H9 (cell line): ENCODE results near the gene IGF2BP2. TPM values are rescaled to one million over a fixed set of nuclear protein-coding genes. Genes with fewer than 3 reads are reported as not detected.

Source experiments
- DNase-seq: peaks from one replicate; pipeline ENCODE4 v3.0.0-alpha.2; 2017
- H2AFZ ChIP-seq: one replicate; pipeline ENCODE4 v1.6.1; 2013; ENCODE audit warnings: mild to moderate bottlenecking, low read length, control low read depth, moderate library complexity
- H2AK5ac ChIP-seq: 2 replicates; pipeline ENCODE4 v1.6.1; 2013; ENCODE audit warnings: low read length, control low read depth, mixed read lengths; ENCODE audit not compliant: insufficient read length
- H2BK120ac ChIP-seq: one replicate; pipeline ENCODE4 v1.6.1; 2013; ENCODE audit warnings: low read depth, mild to moderate bottlenecking, low read length, control low read depth, inconsistent platforms; ENCODE audit not compliant: poor library complexity, severe bottlenecking
- H2BK12ac ChIP-seq: 2 replicates; pipeline ENCODE4 v1.6.1; 2013; ENCODE audit warnings: low read length, control low read depth, mixed read lengths, low read depth; ENCODE audit not compliant: insufficient read length
- H2BK15ac ChIP-seq: 2 replicates; pipeline ENCODE4 v1.6.1; 2013; ENCODE audit warnings: low read depth, low read length, control low read depth
- H2BK20ac ChIP-seq: one replicate; pipeline ENCODE4 v1.6.1; 2013; ENCODE audit warnings: low read depth, mild to moderate bottlenecking, low read length, control low read depth, inconsistent platforms; ENCODE audit not compliant: poor library complexity, severe bottlenecking
- H2BK5ac ChIP-seq: 2 replicates; pipeline ENCODE4 v1.6.1; 2013; ENCODE audit warnings: low read length, control low read depth, mixed read lengths; ENCODE audit not compliant: insufficient read length
- H3K14ac ChIP-seq: 2 replicates; pipeline ENCODE4 v1.6.1; 2013; ENCODE audit warnings: low read length, control low read depth; ENCODE audit not compliant: insufficient read depth
- H3K18ac ChIP-seq: 2 replicates; pipeline ENCODE4 v1.6.1; 2013; ENCODE audit warnings: low read depth, mild to moderate bottlenecking, mixed read lengths, low read length, control low read depth; ENCODE audit not compliant: insufficient read length
- H3K23ac ChIP-seq: 2 replicates; pipeline ENCODE4 v1.6.1; 2013; ENCODE audit warnings: low read length, control low read depth, mixed read lengths, low read depth; ENCODE audit not compliant: insufficient read length
- H3K23me2 ChIP-seq: 2 replicates; pipeline ENCODE4 v1.6.1; 2013; ENCODE audit warnings: low read depth, mild to moderate bottlenecking, mixed read lengths, low read length, control low read depth; ENCODE audit not compliant: insufficient read length, poor library complexity, severe bottlenecking
- H3K27ac ChIP-seq: 2 replicates; pipeline ENCODE4 v1.5.1; 2013; ENCODE audit warnings: low read length, control low read depth, mixed read lengths, low read depth; ENCODE audit not compliant: insufficient read length
- H3K27me3 ChIP-seq: 2 replicates; pipeline ENCODE4 v1.6.1; 2013; ENCODE audit warnings: low read length, control low read depth, inconsistent platforms; ENCODE audit not compliant: insufficient read depth
- H3K4ac ChIP-seq: 2 replicates; pipeline ENCODE4 v1.6.1; 2013; ENCODE audit warnings: low read depth, mild to moderate bottlenecking, control low read depth, inconsistent platforms, low read length, moderate library complexity
- H3K4me1 ChIP-seq: 2 replicates; pipeline ENCODE4 v1.6.1; 2013; ENCODE audit warnings: low read length, control low read depth, inconsistent platforms; ENCODE audit not compliant: insufficient read depth
- H3K4me2 ChIP-seq: 2 replicates; pipeline ENCODE4 v1.6.1; 2013; ENCODE audit warnings: low read length, control low read depth, mixed read lengths; ENCODE audit not compliant: insufficient read length, insufficient read depth
- H3K56ac ChIP-seq: 2 replicates; pipeline ENCODE4 v1.6.1; 2013; ENCODE audit warnings: low read depth, mild to moderate bottlenecking, mixed read lengths, low read length, control low read depth; ENCODE audit not compliant: insufficient read length
- H3K79me1 ChIP-seq: 2 replicates; pipeline ENCODE4 v1.6.1; 2013; ENCODE audit warnings: low read depth, mild to moderate bottlenecking, moderate library complexity, low read length, control low read depth, inconsistent platforms; ENCODE audit not compliant: insufficient read depth, poor library complexity, severe bottlenecking
- H3K79me2 ChIP-seq: 2 replicates; pipeline ENCODE4 v1.6.1; 2013; ENCODE audit warnings: low read length, control low read depth, inconsistent platforms; ENCODE audit not compliant: insufficient read depth
- H3K9ac ChIP-seq: 2 replicates; pipeline ENCODE4 v1.6.1; 2013; ENCODE audit warnings: low read length, control low read depth, mixed read lengths; ENCODE audit not compliant: insufficient read length; ENCODE audit errors: extremely low read depth
- H3K9me3 ChIP-seq: one replicate; pipeline ENCODE4 v1.6.1; 2013; ENCODE audit warnings: low read depth, low read length, inconsistent platforms; ENCODE audit not compliant: control insufficient read depth
- H3T11ph ChIP-seq: one replicate; pipeline ENCODE4 v1.6.1; 2013; ENCODE audit warnings: mild to moderate bottlenecking, low read length, control low read depth, inconsistent platforms
- H4K20me1 ChIP-seq: one replicate; pipeline ENCODE4 v1.6.1; 2013; ENCODE audit not compliant: control insufficient read depth, insufficient read length, insufficient read depth
- H4K5ac ChIP-seq: 2 replicates; pipeline ENCODE4 v1.6.1; 2013; ENCODE audit warnings: low read depth, mild to moderate bottlenecking, mixed read lengths, low read length, control low read depth; ENCODE audit not compliant: insufficient read length
- H4K8ac ChIP-seq: replicated peaks from 2 replicates; pipeline ENCODE4 v1.6.1; 2013; ENCODE audit warnings: low read length, control low read depth, mixed read lengths, low read depth; ENCODE audit not compliant: insufficient read length
- H4K91ac ChIP-seq: 2 replicates; pipeline ENCODE4 v1.6.1; 2013; ENCODE audit warnings: low read depth, mild to moderate bottlenecking, moderate library complexity, mixed read lengths, low read length, control low read depth; ENCODE audit not compliant: insufficient read length
- H3K27ac Mint-ChIP-seq, 3 experiments: 2 replicates in 2 of 3; 3 replicates in 1 of 3; pipeline ENCODE4 v1.8.0; 2020 to 2021; ENCODE audit warnings: mixed read lengths in 3 of 3, mild to moderate bottlenecking in 1 of 3, moderate library complexity in 1 of 3
- H3K27me3 Mint-ChIP-seq: 2 replicates; pipeline ENCODE4 v1.8.0; 2021; ENCODE audit warnings: low read depth, mild to moderate bottlenecking, moderate library complexity, mixed read lengths
- H3K36me3 Mint-ChIP-seq, 3 experiments: 2 replicates in 2 of 3; 3 replicates in 1 of 3; pipeline ENCODE4 v1.8.0; 2020 to 2021; ENCODE audit warnings: low read depth in 3 of 3, mixed read lengths in 3 of 3; ENCODE audit not compliant: insufficient read depth in 1 of 3
- H3K4me1 Mint-ChIP-seq, 2 experiments: 2 replicates each; pipeline ENCODE4 v1.8.0; 2020; ENCODE audit warnings: mixed read lengths in 2 of 2
- H3K4me3 Mint-ChIP-seq, 2 experiments: 2 replicates in 1 of 2; 3 replicates in 1 of 2; pipeline ENCODE4 v1.8.0; 2020 to 2021; ENCODE audit warnings: mild to moderate bottlenecking in 2 of 2, mixed read lengths in 2 of 2, moderate library complexity in 1 of 2
- H3K9me3 Mint-ChIP-seq, 2 experiments: 2 replicates in 1 of 2; 3 replicates in 1 of 2; pipeline ENCODE4 v1.8.0; 2020; ENCODE audit warnings: mild to moderate bottlenecking in 2 of 2, mixed read lengths in 2 of 2, moderate library complexity in 1 of 2
- CTCF ChIP-seq: fragments of 200-600 bp; sonication (generic); conservative IDR thresholded peaks from 3 replicates; pipeline ENCODE4 v1.8.0; 2021; ENCODE audit warnings: antibody characterized with exemption, mild to moderate bottlenecking
- whole genome bisulfite sequencing: extraction: QIAGEN DNeasy Blood & Tissue Kit; methylation state at CpG from one replicate; pipeline ENCODE4 v1.1.7; 2013; ENCODE audit warnings: missing lambda C conversion rate, low lambda C conversion rate, mixed read lengths; ENCODE audit not compliant: insufficient read length; ENCODE audit errors: extremely low coverage; 5-methylcytosine and 5-hydroxymethylcytosine counted together
- total RNA-seq: library from RNA; stranded (reverse); gene quantifications from 2 replicates; pipeline ENCODE4 v1.2.1, GENCODE V29; 2021

The IGF2BP2 gene
- total RNA-seq, 1 experiment from 2014 or later, result 130 TPM

GRCh38 chr3:185789134-185789533, 35.7 kb downstream of the IGF2BP2 start:
- no peak overlapping the region for H2BK12ac ChIP-seq
- H3K18ac ChIP-seq, result no peak overlapping the region
- H3K79me2 ChIP-seq, result peaks cover 22% of the 10 kb centered on the region
- H2BK15ac ChIP-seq, result no peak overlapping the region
- no peak overlapping the region for H4K5ac ChIP-seq
- H4K20me1 ChIP-seq, result no peaks in the 10 kb centered on the region
- no peak overlapping the region for H3K9ac ChIP-seq
- peak overlapping the region; percentile 25 for H3K27ac ChIP-seq
- H3K9me3 ChIP-seq, result no peaks in the 10 kb centered on the region
- no peak overlapping the region for H3K14ac ChIP-seq
- peak overlapping the region; percentile 90 to 99 (median 95); a peak in 6 of 7 replicates for H3K27ac Mint-ChIP-seq
- no peak overlapping the region for H3T11ph ChIP-seq
- H2AK5ac ChIP-seq, result no peak overlapping the region
- H3K4me2 ChIP-seq, result no peak overlapping the region
- no peak overlapping the region for H2AFZ ChIP-seq
- no peak overlapping the region for H2BK20ac ChIP-seq
- H3K27me3 ChIP-seq, result no peaks in the 10 kb centered on the region
- H3K4me1 ChIP-seq, result peaks cover 17% of the 10 kb centered on the region
- H4K91ac ChIP-seq, result no peak overlapping the region
- WGBS, result no CpG with 5 or more reads among the region's 2 CpGs
- H3K4me3 Mint-ChIP-seq, result peak overlapping the region in 1 of 2 experiments; percentile 41; a peak in 1 of 5 replicates
- H3K4ac ChIP-seq, result no peak overlapping the region
- H3K36me3 Mint-ChIP-seq, result peaks cover 5 to 11% (median 7%) of the 10 kb centered on the region in 3 experiments; a peak in 5 of 7 replicates
- no peaks in the 10 kb centered on the region for H3K79me1 ChIP-seq
- H3K4me1 Mint-ChIP-seq, result peaks cover 76 to 80% of the 10 kb centered on the region in 2 experiments
- no peak overlapping the region for H2BK5ac ChIP-seq
- no peak overlapping the region for H2BK120ac ChIP-seq
- H3K27me3 Mint-ChIP-seq, result no peaks in the 10 kb centered on the region; the same call in 1 of the 2 replicates
- no peak for DNase-seq
- no peaks in the 10 kb centered on the region for H3K9me3 Mint-ChIP-seq
- no peak overlapping the region for H3K56ac ChIP-seq
- H3K23ac ChIP-seq, result no peak overlapping the region
- H4K8ac ChIP-seq, result no peak overlapping the region
- no peak for TF ChIP-seq CTCF
- H3K23me2 ChIP-seq, result no peaks in the 10 kb centered on the region
